ENCODE results near the gene DNAH12.
"Not testable (repeated sequence)": the region's sequence is repeated elsewhere in the genome, so short reads cannot be mapped to it uniquely, and the experiment has no call there.

Gene DNAH12

DNA sequence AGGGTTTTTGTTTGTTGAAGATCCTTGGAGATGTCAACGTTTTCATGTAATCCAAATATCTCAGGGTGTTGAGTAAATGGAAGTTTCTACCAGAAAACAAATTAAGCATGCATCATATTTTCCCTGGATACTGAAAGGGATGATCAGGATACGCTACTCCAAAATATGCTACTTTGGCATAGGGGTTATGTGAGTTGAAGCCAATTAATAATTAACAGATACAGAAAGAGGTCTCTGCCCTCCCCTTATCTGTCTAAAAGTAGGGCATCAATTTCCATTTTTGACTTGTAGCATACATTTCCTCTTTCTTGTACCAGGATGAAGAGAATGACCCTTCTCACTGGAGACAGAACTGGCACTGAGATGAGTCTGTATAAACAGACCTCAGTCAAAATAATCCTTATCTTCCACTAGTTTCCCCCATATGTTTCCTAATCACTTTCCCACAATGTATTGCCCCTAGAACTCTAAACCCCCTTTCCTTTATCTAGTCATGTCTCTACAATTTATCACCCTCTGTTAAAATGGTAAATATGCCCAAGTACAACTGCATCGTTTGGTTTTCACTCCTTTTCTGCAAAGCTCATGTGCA is 234.3 kb downstream of the DNAH12 start:
- no peak for DNase-seq

DNA sequence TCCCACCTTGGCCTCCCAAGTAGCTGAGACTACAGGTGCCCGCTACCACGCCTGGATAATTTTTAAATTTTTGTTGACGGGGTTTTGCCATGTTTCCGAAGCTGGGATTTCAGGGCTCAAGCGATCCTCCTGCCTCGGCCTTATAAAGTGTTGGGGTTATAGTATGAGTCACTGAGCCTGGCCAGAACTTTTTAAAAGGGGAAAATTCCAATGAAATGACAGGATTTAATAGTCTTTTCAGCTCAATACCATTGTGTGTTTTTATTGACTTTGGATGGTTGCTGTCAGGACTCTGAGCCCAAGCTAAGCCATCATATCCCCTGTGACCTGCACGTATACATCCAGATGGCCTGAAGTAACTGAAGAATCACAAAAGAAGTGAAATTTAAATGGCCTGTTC is 240.6 kb downstream of the DNAH12 start:
- not testable (repeated sequence) for DNase-seq

DNA sequence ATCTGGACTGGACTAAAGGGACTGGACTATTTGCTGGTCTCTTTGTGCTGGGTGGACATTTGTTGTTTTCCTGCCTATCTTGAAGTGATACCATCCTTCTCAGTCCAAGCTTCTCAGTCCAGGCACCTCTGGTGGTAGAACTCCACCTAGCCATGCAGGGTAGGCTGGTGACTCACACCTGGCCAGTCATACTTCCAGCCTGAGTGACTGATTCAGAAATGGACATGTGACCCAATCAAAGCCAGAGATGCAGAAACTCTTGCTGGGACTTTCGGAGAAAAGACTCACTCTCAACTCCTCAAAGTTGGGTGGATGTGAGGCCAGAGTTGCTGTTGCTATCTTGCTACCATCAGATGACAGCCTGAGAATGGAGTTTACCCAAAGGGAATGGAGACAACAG is 246.1 kb downstream of the DNAH12 start:
- no peak for DNase-seq

DNA sequence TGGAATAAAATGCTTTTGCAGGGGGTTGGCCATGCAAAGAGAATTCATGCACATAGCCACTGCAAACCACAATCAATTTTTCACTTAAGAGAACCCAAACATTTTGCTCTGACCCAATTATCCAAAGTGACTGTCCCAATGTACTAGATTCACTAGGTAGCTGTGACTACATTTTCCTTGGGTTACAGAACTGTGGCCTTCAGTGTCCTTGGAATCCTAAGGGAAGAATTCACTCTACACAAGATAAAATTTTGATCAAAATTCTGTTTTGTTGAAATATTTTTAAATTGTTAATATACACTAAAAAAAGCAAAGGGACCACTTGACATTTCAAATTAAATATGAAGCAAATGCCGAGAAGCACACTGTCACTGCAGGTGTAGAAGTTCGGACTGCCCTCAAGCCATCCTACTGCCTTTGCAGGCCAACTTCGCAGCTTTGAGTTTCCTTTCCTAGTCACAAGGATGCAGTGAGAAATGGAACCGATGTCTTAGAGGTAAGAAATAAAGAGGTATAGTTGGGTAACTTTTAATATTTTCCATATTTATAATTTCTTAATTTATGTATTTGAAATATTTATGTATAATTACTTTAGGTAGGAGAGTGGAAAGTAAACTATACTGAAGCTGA is 251.1 kb downstream of the DNAH12 start:
- DNase-seq: no peak

DNA sequence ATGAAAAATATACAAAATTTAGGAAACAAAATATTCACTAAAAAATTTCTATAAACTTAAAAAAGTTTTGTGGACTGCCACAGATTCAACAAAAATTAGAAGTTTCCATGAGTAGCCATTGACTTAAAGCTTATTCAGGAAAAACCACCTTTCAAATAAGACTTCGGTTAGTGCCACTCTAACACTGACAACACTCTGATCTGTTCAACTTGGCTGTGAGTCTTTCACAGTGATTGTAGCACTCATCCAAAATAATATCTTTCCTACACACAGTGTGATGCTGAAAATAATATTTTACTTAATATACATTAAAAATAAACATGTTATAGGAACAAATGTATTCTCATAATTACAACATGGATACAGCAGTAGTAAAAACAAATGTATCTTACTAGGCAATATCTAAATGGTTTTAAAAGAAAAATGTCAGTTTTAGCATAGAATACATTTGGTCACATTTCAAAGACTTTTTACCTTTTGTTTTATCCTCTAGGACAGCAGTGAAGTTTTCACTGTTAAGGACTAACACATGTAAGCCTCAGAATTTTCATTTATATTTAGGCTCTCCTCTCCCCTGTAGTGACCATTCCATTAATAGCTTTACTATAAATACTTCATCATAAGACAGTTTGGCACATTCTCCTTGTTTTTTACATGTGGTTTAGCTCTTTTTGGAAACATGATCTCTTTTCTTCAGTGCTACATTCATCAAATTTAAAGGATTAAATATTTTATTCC is 251.8 kb downstream of the DNAH12 start, which contains the start of gene ASB14:
Gene ASB14, minus strand, starts transcription at position 527 of the 738 bp plus-strand sequence. CDS start 652 bp downstream, outside the sequence.
- no peak for DNase-seq

DNA sequence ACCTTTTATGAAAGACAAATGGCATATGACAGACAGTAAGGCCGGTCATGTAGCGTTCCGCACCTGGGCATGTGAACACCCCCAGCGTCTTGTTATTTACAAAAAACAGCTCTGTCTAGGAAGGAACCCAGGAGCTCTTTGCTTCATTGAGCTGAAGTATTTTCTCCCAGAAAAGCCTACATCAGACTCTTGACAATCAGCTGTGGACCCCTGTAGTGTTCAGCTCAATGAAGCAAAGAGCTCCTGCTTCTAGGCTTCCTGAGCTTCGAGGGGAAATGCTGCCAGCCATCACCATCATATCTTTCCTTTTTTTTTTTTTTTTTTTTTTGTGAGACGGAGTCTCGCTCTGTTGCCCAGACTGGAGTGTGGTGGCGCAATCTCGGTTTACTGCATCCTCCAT is 255.7 kb downstream of the DNAH12 start:
- no peak for DNase-seq

DNA sequence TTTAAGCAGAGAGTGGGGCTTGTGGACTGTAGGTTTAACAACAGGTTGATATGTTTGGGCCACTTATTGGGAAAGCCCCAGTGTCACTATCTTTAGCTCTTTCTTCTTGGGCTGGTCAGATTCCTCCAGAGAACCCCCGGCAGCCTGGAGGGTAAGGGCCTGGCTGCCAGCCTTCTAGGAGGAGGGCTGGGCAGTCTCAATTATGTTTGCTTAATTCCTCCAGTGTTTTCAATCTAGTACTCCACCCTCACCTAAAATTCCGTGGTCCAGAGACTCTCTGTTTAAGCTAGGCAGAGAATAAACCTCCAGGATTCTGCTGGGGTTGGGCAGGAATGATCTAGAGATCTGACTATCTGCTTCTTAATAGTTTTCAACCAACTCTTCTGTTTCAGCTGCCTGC is 256.9 kb downstream of the DNAH12 start:
- DNase-seq: no peak

DNA sequence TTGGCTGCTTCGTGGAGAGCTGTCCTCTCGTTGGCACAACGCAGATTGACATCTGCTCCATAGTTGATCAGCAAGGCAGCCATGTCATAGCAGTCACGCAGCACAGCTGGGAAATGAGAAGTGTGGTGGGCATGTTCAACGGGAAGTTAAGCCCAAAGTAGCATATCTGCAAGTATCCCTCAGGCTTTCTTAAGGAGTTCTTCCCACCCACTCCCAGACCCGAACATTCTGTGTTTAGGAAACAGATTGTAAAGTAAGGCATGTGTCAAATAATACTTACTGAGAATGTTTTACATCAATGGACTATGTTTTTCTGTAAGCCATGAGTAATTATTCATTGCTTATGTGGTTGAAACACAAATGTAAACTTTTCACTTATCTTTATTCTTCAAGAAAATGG is 260.8 kb downstream of the DNAH12 start:
- DNase-seq: no peak

DNA sequence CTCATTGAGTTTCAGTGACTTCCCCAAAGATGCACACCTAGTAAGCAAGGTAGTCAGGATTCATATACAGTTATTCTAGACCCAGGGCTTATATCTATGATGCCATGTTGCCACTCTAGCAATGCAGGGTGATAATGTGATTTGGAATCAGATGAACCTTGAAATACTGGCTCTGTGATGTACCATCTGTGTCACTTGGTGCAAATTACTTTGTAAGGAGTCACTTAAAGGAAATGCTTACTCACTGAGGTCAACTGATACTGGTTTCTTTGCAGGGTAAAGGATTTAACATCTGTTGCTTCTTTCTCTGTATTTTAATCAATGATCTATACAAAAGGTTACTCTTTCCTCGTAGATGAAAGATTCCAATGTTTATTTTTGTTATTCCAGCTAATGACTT is 262.4 kb downstream of the DNAH12 start:
- no peak for DNase-seq

DNA sequence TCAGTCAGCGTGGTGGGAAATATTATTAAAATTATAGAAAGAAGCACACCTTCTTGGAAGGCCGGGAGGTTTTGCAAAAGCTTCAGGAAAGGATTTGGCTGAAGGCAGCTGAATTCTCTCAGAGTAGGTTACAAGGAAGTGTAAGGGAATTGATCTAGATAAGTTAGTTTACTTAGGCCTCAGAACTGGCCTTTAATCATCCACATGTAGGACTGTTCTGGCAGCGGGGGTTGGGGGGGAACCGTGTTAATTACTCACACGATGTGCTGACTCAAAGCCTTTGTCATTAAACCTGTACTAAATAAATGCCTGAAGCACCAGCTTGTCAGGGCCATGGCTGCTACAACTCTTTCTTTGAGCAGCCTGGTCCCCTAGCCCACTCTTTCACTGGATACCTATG is 264.5 kb downstream of the DNAH12 start:
- no peak for DNase-seq

DNA sequence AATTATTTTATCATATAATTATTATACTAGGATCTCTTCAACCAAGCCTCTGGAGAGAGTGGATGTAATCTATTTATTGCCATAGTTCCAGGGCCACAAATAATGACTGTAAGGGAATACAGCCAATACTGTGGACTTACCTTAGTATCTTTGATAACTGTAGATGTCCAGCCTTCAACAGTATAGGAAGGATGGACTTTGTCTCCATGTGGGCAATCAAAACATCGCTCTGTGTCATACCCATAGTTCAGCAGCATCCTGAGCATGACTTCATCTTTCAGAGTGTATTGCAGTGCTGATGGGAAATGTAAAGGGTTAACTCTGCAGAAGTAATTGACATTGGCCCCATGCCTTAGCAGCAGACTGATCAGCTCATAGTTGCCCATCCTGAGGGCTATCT is 265.9 kb downstream of the DNAH12 start:
- no peak for DNase-seq

DNA sequence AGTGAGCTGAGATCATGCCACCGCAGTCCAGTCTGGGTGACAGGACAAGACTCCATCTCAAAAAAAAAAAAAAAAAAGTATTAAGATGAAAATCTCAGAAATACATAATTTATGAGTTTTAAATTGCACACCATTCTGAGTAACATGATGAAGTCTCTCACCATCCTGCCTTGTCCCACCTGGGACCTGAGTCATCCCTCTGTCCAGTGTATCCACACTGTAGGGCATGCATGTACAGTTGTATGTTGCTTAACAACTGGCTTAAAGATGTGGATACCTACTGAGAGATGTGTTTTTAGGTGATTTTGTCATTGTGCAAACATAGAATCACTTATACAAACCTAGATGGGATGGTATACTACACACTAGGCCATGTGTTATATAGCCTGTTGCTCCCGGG is 268.8 kb downstream of the DNAH12 start:
- DNase-seq: no peak

DNA sequence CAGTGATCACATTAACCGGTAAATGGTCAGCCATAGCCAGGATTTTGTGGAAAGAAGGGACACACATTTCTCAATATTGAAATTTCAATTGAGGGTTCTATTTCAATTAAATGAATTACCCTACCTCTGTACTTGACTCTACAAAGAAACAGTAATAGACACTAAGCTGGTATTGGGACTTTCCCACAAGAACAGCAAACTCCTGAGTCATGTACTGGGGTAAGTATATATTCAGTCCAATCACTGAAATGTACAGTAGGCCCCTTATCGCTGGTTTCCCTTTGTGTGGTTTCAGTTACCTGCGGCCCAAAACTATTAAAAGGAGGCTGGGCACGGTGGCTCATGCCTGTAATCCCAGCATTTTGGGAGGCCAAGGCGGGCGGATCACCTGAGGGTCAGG is 269.3 kb downstream of the DNAH12 start:
- no peak for DNase-seq

DNA sequence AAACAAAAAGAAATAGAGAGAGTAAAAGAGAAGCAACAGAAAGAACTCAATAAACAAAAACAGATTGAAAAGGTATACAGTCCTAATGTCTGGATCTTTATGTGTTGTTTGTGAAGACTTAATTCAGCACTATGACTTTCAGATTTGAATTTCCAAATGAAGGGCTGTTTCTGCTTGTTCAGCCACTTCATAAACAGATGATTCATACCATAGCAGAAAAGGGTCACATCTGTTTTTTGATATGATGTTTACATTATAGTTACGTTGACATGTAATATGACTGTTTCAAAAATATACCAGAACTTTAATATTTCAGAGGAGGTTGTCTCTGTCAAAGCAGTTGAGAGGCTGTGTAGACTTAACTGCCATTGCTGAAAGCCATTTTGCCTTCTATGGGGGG is 275.7 kb downstream of the DNAH12 start:
- no peak for DNase-seq

DNA sequence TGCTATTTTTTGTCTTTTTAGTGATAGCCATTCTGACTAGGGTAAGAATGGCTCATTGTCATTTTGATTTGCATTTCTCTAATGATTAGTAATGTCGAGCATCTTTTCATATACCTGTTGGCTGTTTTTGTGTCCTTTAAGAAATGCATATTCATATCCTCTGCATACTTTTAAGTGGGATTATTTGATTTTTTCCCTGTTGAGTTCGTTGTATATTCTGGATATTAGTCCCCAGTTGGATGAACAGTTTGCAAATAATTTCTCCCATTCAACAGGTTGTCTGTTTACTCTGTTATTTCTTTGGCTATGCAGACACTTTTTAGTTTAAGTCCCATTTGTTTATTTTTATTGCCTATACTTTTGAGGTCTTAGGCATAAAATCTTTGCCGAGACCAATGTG is 282.2 kb downstream of the DNAH12 start:
- no peak for DNase-seq

DNA sequence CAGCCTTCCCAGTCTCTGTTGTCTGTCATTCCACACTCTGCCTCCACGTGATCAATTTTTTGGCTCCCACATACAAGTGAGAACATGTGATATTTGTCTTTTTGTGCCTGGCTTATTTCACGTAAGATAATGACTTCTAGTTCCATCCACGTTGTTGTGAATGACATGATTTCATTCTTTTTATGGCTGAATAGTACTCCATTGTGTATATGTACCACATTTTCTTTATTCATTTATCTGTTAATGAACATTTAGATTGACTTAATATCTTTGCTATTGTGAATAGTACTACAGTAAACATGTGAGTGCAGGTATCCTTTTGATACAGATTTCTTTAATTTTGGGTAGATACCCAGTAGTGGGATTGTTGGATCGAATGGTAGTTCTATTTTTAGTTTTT is 283.0 kb downstream of the DNAH12 start:
- DNase-seq: no peak

DNA sequence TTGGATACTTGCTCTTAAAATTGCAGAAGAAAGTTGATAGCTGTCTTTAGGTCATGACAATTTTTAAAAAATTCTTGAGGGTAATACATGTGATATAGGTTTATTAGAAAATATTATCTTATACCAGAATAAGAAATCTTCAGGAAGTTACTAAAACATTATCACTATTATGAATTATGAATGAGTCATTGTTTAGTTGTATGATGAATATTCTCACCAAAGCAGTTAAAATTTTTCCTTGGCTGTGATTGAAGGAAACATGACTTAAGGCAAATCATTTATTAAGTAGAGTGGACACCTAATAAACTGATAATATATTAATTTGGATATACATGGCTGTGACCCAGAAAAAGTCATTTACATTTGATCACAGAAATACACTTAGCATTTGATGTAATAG is 286.5 kb downstream of the DNAH12 start:
- DNase-seq: no peak

DNA sequence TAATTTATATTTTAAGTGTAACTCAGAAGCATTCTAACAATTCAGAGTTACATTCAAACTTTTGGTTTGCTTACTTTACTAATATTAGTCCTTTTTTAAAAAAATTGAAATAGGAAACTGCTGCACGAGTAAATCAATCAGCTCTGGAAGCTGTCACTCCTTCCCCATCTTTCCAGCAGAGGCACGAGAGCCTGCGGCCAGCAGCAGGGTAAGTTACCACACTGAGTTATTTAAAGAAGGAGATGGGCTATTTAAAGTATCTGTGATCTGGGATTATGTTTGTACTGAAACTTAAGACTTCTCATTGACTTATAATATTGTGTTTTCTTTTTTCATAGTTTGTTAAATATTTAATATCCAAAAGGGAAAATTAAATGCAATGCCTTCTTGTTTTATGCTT is 287.3 kb downstream of the DNAH12 start:
- DNase-seq: no peak

DNA sequence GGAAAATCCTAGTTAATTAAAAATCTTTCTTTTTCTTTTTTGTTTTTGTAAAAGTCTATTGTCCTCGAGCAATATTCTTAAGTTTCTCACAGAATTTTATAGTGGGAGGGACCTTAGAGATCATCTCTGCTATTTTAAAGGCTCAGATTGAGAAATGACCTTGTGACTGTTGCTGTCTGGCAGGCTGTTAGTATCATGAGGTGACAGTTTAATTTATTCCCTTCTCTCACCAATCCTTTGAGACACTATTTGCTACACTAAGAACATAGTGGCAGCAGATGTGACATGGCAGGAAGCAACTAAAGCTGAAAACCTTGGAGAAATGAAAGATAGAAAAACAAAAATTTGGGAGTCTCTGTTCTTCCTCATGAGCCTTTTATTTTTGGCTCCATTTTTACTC is 291.7 kb downstream of the DNAH12 start:
- no peak for DNase-seq

DNA sequence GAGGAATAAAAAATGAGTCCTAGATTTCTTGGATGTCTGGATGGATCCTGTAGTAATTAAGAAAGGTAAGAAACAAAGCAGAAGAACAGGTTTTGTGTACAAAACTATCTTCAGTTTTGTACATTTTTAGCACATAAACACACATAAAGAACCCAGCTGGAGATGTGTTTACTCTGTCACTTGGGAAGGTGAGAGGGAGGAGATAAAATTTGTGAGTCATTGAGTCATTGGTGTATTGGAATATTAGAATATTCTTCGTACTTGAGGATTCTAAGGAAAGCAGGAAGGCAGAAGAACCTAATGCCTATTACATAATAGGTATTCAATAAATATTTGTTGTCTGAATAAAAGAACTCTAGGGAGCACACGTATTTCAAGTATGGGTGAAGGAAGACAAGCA is 299.2 kb downstream of the DNAH12 start:
- no peak for DNase-seq
